ENCODE results near the gene S100A9.

Gene S100A9

DNA sequence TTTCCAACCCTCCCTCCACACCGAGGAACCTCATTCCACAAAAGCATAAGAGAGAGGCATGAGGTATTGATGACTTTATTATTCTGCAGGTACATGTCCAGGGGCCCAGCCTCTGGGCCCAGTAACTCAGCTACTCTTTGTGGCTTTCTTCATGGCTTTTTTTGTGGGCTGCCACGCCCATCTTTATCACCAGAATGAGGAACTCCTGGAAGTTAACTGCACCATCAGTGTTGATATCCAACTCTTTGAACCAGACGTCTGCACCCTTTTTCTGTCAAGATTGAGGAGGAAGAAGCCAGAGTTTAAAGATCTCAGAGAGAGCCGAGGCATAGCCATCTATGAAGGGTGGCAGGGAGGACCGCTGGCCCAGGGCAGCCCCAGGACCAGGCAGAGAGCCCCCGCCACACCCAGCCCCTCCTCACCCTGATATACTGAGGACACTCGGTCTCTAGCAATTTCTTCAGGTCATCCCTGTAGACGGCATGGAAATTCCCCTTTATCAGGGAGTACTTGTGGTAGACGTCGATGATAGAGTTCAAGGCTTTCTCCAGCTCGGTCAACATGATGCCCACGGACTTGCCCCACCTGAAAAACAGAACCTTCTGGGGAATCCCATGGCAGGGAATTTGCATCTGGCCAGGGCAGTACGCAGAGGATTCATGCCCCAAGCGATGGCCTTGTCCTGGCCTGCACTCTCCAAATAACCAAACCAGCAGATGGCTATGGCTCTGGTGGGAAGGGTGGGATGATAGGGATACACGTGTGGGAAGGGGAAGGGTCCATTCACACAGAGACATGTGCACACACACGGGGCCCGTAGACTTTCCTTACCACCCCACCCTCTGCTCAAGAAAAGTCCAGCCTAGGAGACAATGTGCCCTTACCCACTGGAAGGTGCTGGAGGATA is 32.6 kb downstream of the S100A9 start:
- Histone ChIP-seq H3K36me3 (ENCODE audit: control insufficient read depth, low read length) (no peaks in the 10 kb centered on the region), H3K9me3 (ENCODE audit: control insufficient read depth, insufficient read depth, low read length) (no peaks in the 10 kb centered on the region), H3K4me1 (ENCODE audit: control insufficient read depth, low read length) (no peaks in the 10 kb centered on the region), H3F3A (ENCODE audit: control insufficient read depth, insufficient read depth) (no peaks in the 10 kb centered on the region), H4K20me1 (ENCODE audit: control insufficient read depth, insufficient read depth, low read depth, low read length) (no peaks in the 10 kb centered on the region), H3K27me3 (ENCODE audit: control insufficient read depth, low read length) (peaks cover 10% of the 10 kb centered on the region; the same call in 1 of the 2 replicates), H3K27ac (ENCODE audit: low read depth, low read length) (no peak overlapping the region), H3K4me3 (ENCODE audit: low read length) (no peak overlapping the region), H3K4me2 (ENCODE audit: low read length) (no peak overlapping the region), H3K9me2 (replicated peaks; ENCODE audit: control insufficient read depth, low read length) (no peaks in the 10 kb centered on the region), H3K79me2 (ENCODE audit: control insufficient read depth, low read length) (no peaks in the 10 kb centered on the region)
- TF ChIP-seq CTCF (IDR thresholded peaks at IDR 0.05; ENCODE audit: low read depth, low read length, poor library complexity, severe bottlenecking) (no peak), EZH2phosphoT487 (IDR thresholded peaks at IDR 0.05; ENCODE audit: borderline replicate concordance, low read length) (no peak)

DNA sequence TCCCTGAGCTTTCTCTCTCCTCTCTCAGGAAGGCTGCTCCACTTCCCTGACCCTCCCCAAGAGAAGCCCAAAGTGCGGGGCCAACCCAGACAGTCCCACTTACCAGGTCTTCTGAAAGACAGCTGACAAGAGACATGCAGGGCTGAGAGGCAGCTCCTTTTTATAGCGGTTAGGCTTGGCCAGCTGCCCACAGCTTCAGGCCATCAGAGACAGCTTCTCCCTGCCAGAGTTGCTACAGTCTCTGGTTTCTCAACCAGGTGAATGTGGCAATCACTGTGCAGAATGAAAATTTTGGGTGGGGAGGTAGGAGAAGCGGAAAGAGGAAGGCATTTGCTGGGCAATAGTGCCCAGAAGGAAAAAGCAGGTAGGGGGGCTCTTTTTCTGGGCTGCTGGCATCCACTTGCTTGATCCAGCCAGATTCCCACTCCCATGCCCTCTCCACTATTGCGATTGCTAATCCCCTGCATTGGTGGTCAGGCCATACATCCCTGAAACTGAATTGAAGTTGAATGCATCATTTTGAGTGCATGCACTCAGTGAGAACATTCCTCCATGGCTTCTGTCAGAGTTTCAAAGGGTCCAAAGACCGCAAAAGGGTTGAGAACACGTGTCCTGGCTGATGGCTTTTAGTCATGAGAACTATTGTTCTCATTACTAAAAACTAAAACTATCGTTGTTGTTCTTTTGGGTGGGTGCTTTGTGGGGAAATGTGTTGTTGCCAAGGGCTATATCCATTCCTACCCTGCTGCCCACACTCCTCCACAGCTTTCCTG is 33.5 kb downstream of the S100A9 start, which contains the start of gene S100A8:
Gene S100A8 (minus strand): TSS at position 136 of the 773 bp plus-strand sequence. CDS start 538 bp downstream, outside the sequence.
- no peak within 1 kb of the TSS for H3K4me3 ChIP-seq (ENCODE audit: low read length)
- no peaks in the 10 kb centered on the region for H3K79me2 ChIP-seq (ENCODE audit: control insufficient read depth, low read length)
- peaks cover 7% of the 10 kb centered on the region; the same call in 1 of the 2 replicates for H3K27me3 ChIP-seq (ENCODE audit: control insufficient read depth, low read length)
- no peaks in the 10 kb centered on the region for H3K4me1 ChIP-seq (ENCODE audit: control insufficient read depth, low read length)
- no peaks in the 10 kb centered on the region for H3K9me2 ChIP-seq (replicated peaks; ENCODE audit: control insufficient read depth, low read length)
- no peaks in the 10 kb centered on the region for H3F3A ChIP-seq (ENCODE audit: control insufficient read depth, insufficient read depth)
- H3K9me3 ChIP-seq (ENCODE audit: control insufficient read depth, insufficient read depth, low read length) = no peaks in the 10 kb centered on the region
- H4K20me1 ChIP-seq (ENCODE audit: control insufficient read depth, insufficient read depth, low read depth, low read length) = no peaks in the 10 kb centered on the region
- H3K27ac ChIP-seq (ENCODE audit: low read depth, low read length) = no peak within 1 kb of the TSS
- TF ChIP-seq CTCF (IDR thresholded peaks at IDR 0.05; ENCODE audit: low read depth, low read length, poor library complexity, severe bottlenecking) = no peak
- no peak for TF ChIP-seq EZH2phosphoT487 (IDR thresholded peaks at IDR 0.05; ENCODE audit: borderline replicate concordance, low read length)
- H3K36me3 ChIP-seq (ENCODE audit: control insufficient read depth, low read length) = no peaks in the 10 kb centered on the region
- no peak within 1 kb of the TSS for H3K4me2 ChIP-seq (ENCODE audit: low read length)

- TF ChIP-seq CTCF (IDR thresholded peaks at IDR 0.05; ENCODE audit: low read depth, low read length, poor library complexity, severe bottlenecking) = no peak
- TF ChIP-seq EZH2phosphoT487 (IDR thresholded peaks at IDR 0.05; ENCODE audit: borderline replicate concordance, low read length) = no peak
- Histone ChIP-seq H4K20me1 (ENCODE audit: control insufficient read depth, insufficient read depth, low read depth, low read length) (no peaks in the 10 kb centered on the region), H3K27ac (ENCODE audit: low read depth, low read length) (no peak overlapping the region), H3K36me3 (ENCODE audit: control insufficient read depth, low read length) (no peaks in the 10 kb centered on the region), H3K27me3 (ENCODE audit: control insufficient read depth, low read length) (peaks cover 2% of the 10 kb centered on the region; the same call in 1 of the 2 replicates), H3K79me2 (ENCODE audit: control insufficient read depth, low read length) (no peaks in the 10 kb centered on the region), H3F3A (ENCODE audit: control insufficient read depth, insufficient read depth) (no peaks in the 10 kb centered on the region), H3K9me2 (replicated peaks; ENCODE audit: control insufficient read depth, low read length) (no peaks in the 10 kb centered on the region), H3K9me3 (ENCODE audit: control insufficient read depth, insufficient read depth, low read length) (no peaks in the 10 kb centered on the region), H3K4me1 (ENCODE audit: control insufficient read depth, low read length) (no peaks in the 10 kb centered on the region), H3K4me3 (ENCODE audit: low read length) (no peak overlapping the region), H3K4me2 (ENCODE audit: low read length) (no peak overlapping the region)
These were observed 34.6 kb downstream of the S100A9 start for GRCh38 chr1:153392258-153392657.

All from DOHH2 (cell line).